OCI-LY1 (cell line): Measurements from ENCODE around the gene DMC1.
"Not testable (repeated sequence)": the region's sequence is repeated elsewhere in the genome, so short reads cannot be mapped to it uniquely, and the experiment has no call there.

ENCODE experiments used
- CTCF ChIP-seq: fragments of 200-600 bp; sonication (generic), shearing (Covaris generic); IDR thresholded peaks from 2 replicates; pipeline ENCODE4 v1.5.1; 2017; ENCODE audit warnings: mild to moderate bottlenecking, antibody characterized with exemption, low read length, moderate library complexity, mixed read lengths
- EZH2 ChIP-seq: fragments of 200-600 bp; sonication (generic), shearing (Covaris generic); IDR thresholded peaks from 2 replicates; pipeline ENCODE4 v1.8.0; 2017; ENCODE audit warnings: borderline replicate concordance, mixed run types, mild to moderate bottlenecking, antibody characterized with exemption, low read length, moderate library complexity, mixed read lengths

DNA sequence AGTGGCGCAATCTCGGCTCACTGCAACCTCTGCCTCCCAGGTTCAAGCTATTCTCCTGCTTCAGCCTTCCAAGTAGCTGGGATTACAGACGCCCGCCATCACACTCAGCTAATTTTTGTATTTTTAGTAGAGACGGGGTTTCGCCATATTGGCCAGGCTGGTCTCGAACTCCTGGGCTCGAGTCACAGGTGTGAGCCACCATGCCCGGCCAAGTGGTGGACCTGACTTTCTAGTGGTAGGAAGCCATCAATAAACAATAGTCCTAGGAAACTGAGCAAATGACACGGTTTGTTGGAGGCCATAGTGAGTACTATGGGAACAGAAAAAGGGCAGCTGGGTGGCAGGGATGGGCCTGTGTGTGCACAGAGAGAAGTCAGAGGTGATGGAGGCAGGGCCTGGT, 99.8 kb downstream of the DMC1 start:
- not testable (repeated sequence) for TF ChIP-seq CTCF, EZH2
